ENCODE measurements around the gene CRYAA. TPM values are rescaled to one million over a fixed set of nuclear protein-coding genes. Genes with fewer than 3 reads are reported as not detected.

The CRYAA gene
- total RNA-seq, 4 donors from 2014 or later, result not detected

DNA sequence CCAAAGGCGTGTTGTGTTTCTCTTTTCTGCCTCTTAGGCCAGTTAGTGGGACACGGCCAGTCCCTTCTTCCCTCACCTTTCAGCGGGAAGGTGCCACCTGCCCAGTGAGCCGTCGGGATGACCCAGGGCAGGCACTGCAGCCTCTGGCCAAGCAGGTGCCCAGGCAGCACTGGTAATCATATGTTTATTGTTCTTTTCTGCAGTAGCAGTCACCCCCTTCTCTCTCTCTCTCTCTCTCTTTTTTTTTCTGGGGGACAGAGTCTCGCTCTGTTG lies 38.2 kb downstream of the CRYAA start:
- TF ChIP-seq CTCF (IDR thresholded peaks at IDR 0.05; ENCODE audit: low read depth), result no peak

DNA sequence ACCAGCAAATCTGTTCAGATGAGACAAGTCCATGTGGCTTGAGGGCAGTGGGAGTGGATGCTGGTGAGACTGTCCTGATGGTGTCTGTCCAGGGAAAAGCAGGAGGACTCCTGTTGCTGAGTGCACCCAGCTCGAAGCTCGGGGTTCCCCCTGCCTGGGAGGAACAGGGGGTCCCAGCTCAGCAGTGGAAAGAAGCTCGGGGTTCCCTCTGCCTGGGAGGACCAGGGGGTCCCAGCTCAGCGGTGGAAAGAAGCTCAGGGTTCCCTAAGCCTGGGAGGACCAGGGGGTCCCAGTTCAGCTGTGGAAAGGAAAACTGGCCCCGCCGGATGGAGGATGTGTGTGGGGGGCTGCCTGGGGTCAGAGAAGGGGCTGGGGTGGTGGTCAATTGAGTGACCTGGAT lies 39.1 kb downstream of the CRYAA start:
- no peak for TF ChIP-seq CTCF (IDR thresholded peaks at IDR 0.05; ENCODE audit: low read depth)

DNA sequence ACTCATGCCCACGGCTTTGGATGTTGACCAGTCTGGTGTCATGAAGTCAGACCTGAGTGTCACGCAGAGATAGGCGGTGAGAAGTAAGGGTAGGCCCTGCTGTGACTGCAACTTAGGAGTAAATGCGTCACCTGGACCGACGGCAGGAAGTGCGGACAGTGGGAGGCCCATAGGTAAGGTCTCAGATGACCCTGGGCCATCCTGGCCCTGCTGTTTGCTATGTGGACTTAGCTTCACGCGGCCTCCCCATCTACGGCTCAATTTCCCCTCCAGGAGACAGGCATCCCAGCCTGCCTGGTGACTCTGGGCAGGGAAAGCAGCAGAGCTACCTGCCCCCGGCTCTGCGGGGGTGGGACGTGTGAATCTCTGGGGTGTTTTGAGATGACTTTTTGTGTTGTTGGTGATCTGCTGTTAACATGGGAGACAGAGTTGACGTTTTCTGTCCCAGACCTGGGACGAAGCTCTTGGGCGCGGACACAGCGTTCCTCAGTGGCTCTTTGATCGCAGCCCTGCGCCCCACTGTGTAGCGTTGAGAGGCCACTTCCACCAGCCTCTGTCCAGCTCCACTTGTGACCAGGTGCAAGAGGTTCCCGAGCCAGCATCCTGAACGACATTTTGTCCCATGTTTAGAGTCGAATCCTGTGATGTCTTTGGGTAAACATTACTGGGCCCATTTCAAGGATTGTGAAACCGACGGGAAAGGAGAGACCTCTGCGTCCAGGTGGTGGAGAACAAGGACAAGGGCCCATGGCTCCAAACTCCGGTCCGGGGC lies 39.9 kb downstream of the CRYAA start:
- TF ChIP-seq CTCF (IDR thresholded peaks at IDR 0.05; ENCODE audit: low read depth), result no peak

DNA sequence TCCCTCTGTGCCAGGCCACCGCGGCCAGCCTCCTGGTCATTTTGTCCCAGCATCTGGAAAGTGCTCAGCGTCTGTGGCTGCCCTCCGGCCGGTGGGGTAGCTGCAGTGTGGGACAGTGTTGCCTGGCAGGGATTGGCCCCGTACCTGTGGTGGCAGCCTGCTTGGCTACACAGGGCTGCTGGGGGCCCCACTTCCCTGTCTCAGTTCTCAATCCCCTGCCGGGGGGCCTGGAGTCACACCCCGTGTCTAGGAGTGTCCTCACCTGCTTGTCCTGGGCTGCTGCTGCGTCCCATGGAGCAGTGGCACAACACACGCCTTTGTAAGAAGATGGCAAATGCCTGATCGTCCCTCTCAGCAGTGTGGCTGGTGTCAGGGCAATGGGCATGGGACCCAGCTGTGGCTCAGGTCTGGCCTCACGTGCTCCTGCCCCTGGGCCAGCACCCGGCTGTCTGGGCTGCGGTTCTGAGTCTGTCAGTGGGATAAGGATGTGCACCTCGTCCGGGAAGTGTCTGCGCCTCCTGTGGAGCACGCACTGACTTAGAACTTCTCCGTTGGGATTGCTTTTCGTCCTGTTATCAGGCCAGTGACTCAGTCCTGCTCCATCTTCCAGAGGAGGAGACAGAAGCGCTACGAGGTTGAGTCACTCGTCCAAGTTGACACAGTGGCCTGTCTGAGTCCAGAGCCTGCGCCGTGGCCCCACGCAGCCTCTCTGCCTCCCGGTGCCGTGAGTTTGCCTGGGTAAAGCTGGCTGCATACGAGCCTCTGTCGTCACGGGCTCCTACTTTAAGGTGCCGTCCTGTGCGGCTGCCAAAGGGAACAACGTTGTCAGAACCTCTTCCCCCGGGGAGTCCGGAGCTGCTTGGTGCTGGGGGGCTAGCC lies 41.0 kb downstream of the CRYAA start:
- TF ChIP-seq CTCF (IDR thresholded peaks at IDR 0.05; ENCODE audit: low read depth), result no peak

DNA sequence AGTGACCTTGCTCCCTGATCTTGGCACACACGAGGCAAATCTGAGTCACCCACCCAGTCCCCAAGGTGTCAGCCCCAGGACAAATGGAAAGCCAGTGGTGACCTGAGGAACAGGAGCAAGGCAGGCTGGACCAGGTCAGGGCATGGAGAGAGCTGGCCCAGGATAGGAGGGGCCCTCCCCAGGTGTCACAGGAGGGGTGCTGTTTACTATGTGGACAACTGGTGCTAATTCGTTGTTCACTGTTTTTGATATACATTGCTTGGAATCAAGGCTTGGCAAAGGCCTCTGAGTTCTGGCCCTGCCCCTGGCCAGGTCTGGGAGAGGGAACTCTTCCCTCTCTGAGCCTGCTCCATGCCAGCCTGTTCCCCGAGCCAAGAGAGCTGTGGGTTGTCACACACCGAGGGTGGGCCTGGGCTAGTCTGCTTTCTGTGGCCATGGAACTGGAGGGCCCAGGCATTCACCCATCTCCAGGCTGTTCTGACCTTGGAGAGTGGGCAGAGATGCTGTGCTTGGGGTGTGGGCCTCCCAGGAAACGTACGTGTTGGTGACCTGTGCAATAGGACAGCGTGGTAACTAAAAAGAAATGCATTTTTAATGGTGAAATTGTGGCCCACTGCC lies 41.8 kb downstream of the CRYAA start:
- TF ChIP-seq CTCF (IDR thresholded peaks at IDR 0.05; ENCODE audit: low read depth), result no peak

GRCh38 chr21:43211072-43211759 lies 42.4 kb downstream of the CRYAA start:
- no peak for TF ChIP-seq CTCF (IDR thresholded peaks at IDR 0.05; ENCODE audit: low read depth)

- no peak for TF ChIP-seq CTCF (IDR thresholded peaks at IDR 0.05; ENCODE audit: low read depth)
Observed at GRCh38 chr21:43211760-43212115, 42.9 kb downstream of the CRYAA start.
